ENCODE measurements around the gene ZC3H7A. TPM values are rescaled to one million over a fixed set of nuclear protein-coding genes. Genes with fewer than 3 reads are reported as not detected.

ZC3H7A gene
- total RNA-seq, 1 donor from 2014 or later, result 65.0 TPM

- intact Hi-C loops (cut with micrococcal nuclease), result no loop called here
Observed at GRCh38 chr16:11711662-11712061, 85.4 kb downstream of the ZC3H7A start.

GRCh38 chr16:11708421-11708820, 88.6 kb downstream of the ZC3H7A start:
- intact Hi-C loops (cut with micrococcal nuclease), result no loop called here

GRCh38 chr16:11707679-11708197, 89.3 kb downstream of the ZC3H7A start:
- intact Hi-C loops (cut with micrococcal nuclease), result no loop called here

GRCh38 chr16:11706180-11706742, 90.8 kb downstream of the ZC3H7A start:
- intact Hi-C loops (cut with micrococcal nuclease), result no loop called here

DNA sequence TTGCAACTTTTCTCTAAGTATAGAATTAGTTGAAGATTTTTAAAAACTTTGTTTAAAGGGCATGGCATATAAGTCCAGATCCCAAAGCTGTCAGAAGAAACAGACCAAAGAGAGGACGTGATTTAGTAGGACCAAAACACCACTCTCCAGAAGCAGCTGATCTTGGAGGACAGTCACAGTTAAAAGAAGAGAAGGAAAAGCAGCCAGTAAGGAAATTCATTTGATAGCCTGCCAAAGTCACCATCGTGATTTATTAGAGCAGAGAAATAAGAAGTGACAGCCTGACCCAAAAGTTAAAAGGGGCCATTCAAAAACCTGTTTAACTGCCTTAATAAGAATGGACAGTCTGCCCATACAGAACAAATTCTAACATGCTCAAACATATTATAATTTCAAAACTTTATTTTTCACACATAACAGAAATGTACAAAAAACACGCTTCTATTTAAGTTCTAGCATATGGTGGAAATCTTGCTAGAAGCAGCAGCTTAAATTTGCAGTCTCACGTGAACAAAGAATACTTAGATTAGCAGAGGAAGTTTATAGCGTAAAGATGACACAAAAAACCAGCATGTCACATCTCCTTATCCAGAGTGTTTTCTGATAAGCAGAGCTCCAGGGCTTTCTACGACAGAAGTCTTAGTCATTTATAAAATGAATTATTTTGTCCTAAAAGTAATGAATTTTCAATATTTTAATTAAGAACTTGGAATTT, 91.6 kb downstream of the ZC3H7A start:
- intact Hi-C loops (cut with micrococcal nuclease), result no loop called here

Other genes starting within 250 kb of the ZC3H7A start
- 90.0 and 102 TPM in 2 replicates for gene LITAF, start 210.3 kb downstream of the ZC3H7A start, total RNA-seq
- 11.8 TPM in 2 replicates for gene SNN, start 128.8 kb downstream of the ZC3H7A start, total RNA-seq
- gene TXNDC11, start 54.4 kb downstream of the ZC3H7A start, total RNA-seq, result 50.8 and 51.1 TPM in 2 replicates
- 195 and 198 TPM in 2 replicates for gene RSL1D1, start 54.3 kb upstream of the ZC3H7A start, total RNA-seq
- 133 and 137 TPM in 2 replicates for gene GSPT1, start 118.7 kb upstream of the ZC3H7A start, total RNA-seq
- 13.4 and 17.1 TPM in 2 replicates for gene NPIPB2, start 144.8 kb upstream of the ZC3H7A start, total RNA-seq
- not detected in 2 replicates for gene TNFRSF17, start 168.0 kb upstream of the ZC3H7A start, total RNA-seq
- gene SNX29, start 179.5 kb upstream of the ZC3H7A start, total RNA-seq, result 13.5 and 15.1 TPM in 2 replicates

Measured in T-helper 2 cell treated with Interferon-gamma antibody and Interleukin-4, amounts not matched to agents 100 ng/mL and 5 ng/mL, for 36 hours (primary cell).